ENCODE results near the gene ZNF846. TPM values are rescaled to one million over a fixed set of nuclear protein-coding genes. Genes with fewer than 3 reads are reported as not detected.
A peak's percentile ranks its signal among the peaks of the same experiment; 100 is the strongest.

Gene ZNF846
- total and polyA plus RNA-seq, 9 of the 15 experiments (the other 6 are each of a cell fraction or from before 2014, with no cell fraction given), result 4.1 to 8.7 (median 7.8) TPM

- TF ChIP-seq MEF2D (tag; conservative IDR thresholded peaks at IDR 0.05; ENCODE audit: low read depth) (no peak), ZFPM2 (CRISPR knock-in tag; IDR thresholded peaks at IDR 0.05) (no peak), FUS (optimal IDR thresholded peaks at IDR 0.05; ENCODE audit: low read depth, low read length) (no peak), CBX3 (IDR thresholded peaks at IDR 0.05; ENCODE audit: borderline replicate concordance in 1 of 2, low read length in 2 of 2) (peak in 1 of 2 experiments; percentile 80; a peak in 1 of 3 replicates), CBX5 (IDR thresholded peaks at IDR 0.05; ENCODE audit: borderline replicate concordance, low read depth) (peak; percentile 67; the same call in 1 of the 2 replicates), TEAD4 (IDR thresholded peaks at IDR 0.05; ENCODE audit: low read length) (no peak), TEAD4 (CRISPR knock-in tag; IDR thresholded peaks at IDR 0.05; ENCODE audit: borderline replicate concordance) (no peak), HDGF (IDR thresholded peaks at IDR 0.05) (no peak), ZNF644 (tag; IDR thresholded peaks at IDR 0.05; ENCODE audit: low read depth) (no peak), CSDE1 (IDR thresholded peaks at IDR 0.05) (no peak), RBM25 (IDR thresholded peaks at IDR 0.05; ENCODE audit: low read depth, low read length, severe bottlenecking) (no peak), ZC3H8 (IDR thresholded peaks at IDR 0.05) (no peak), RBM39 (optimal IDR thresholded peaks at IDR 0.05; ENCODE audit: low read depth, low read length) (no peak), CBX1 (IDR thresholded peaks at IDR 0.05; ENCODE audit: low read depth) (peak; percentile 84; the same call in 1 of the 2 replicates), ZNF609 (CRISPR knock-in tag; IDR thresholded peaks at IDR 0.05; ENCODE audit: borderline replicate concordance) (no peak), TRIM28 (IDR thresholded peaks at IDR 0.05) (peak; percentile 82), ZMIZ1 (IDR thresholded peaks at IDR 0.05; ENCODE audit: low read depth in 2 of 2, low read length in 2 of 2) (no peak), ZNF592 (IDR thresholded peaks at IDR 0.05) (no peak)
Observed at GRCh38 chr19:9711815-9712214, 56.7 kb downstream of the ZNF846 start (continued).

Data from K562 (cell line).